Activated gamma-delta T cell treated with anti-CD3 and anti-CD28 coated beads, Interleukin-2, amount 50 U/mL, for 16 hours (primary cell): ENCODE results near the gene PRDM12.

ENCODE experiments used
- DNase-seq: peaks from one replicate; pipeline ENCODE4 v3.0.0-alpha.2; 2020; ENCODE audit warnings: low read depth

Gene PRDM12

GRCh38 chr9:130664251-130665028 is at the start of gene PRDM12:
PRDM12 (plus strand) TSS chr9:130664594; CDS start chr9:130664654, 60 bp downstream.
- no peak for DNase-seq

- no peak for DNase-seq
Measured at GRCh38 chr9:130616451-130616850, 47.9 kb upstream of the PRDM12 start.

- DNase-seq = no peak
Measured at GRCh38 chr9:130623466-130623865, 40.9 kb upstream of the PRDM12 start.

- no peak for DNase-seq
Measured at GRCh38 chr9:130624154-130624553, 40.2 kb upstream of the PRDM12 start.

GRCh38 chr9:130626249-130626996 is 38.0 kb upstream of the PRDM12 start:
- no peak for DNase-seq

GRCh38 chr9:130627051-130627450 is 37.3 kb upstream of the PRDM12 start:
- no peak for DNase-seq

- DNase-seq = no peak
Measured at GRCh38 chr9:130627896-130628792, 36.2 kb upstream of the PRDM12 start.

- no peak for DNase-seq
Measured at GRCh38 chr9:130629443-130630070, 34.8 kb upstream of the PRDM12 start.

- no peak for DNase-seq
Measured at GRCh38 chr9:130630071-130630450, 34.3 kb upstream of the PRDM12 start.

- DNase-seq = no peak
Measured at GRCh38 chr9:130630506-130631330, 33.7 kb upstream of the PRDM12 start.

GRCh38 chr9:130631331-130632080 is 32.9 kb upstream of the PRDM12 start:
- no peak for DNase-seq

- no peak for DNase-seq
Measured at GRCh38 chr9:130632081-130632710, 32.2 kb upstream of the PRDM12 start.

- DNase-seq = no peak
Measured at GRCh38 chr9:130632841-130633240, 31.6 kb upstream of the PRDM12 start.

- no peak for DNase-seq
Measured at GRCh38 chr9:130633336-130634190, 30.8 kb upstream of the PRDM12 start.

- no peak for DNase-seq
Measured at GRCh38 chr9:130634191-130634768, 30.1 kb upstream of the PRDM12 start.

GRCh38 chr9:130634801-130635200 is 29.6 kb upstream of the PRDM12 start:
- no peak for DNase-seq

- DNase-seq = no peak
Measured at GRCh38 chr9:130635306-130635705, 29.1 kb upstream of the PRDM12 start.
